GM23338 (cell line): ENCODE results near the gene CERS1.

Experiments used
- EZH2 ChIP-seq: fragments of 200-600 bp; sonication (generic); IDR thresholded peaks from one replicate; pipeline ENCODE4 v1.8.0; 2017; ENCODE audit warnings: antibody characterized with exemption, mild to moderate bottlenecking, low read depth; ENCODE audit not compliant: unreplicated experiment
- NANOG ChIP-seq: IDR thresholded peaks from 2 replicates; pipeline ENCODE4 v1.6.1; 2016; ENCODE audit warnings: antibody characterized with exemption, borderline replicate concordance
- POLR2AphosphoS5 ChIP-seq: IDR thresholded peaks from 2 replicates; pipeline ENCODE4 v1.6.1; 2016; ENCODE audit warnings: antibody characterized with exemption, low read depth
- REST ChIP-seq: IDR thresholded peaks from one replicate; pipeline ENCODE4 v1.6.1; 2018; ENCODE audit warnings: antibody characterized with exemption; ENCODE audit not compliant: unreplicated experiment
- TF ChIP-seq, protein P1 (sequence below), 2 experiments: fragments of 200-600 bp in 1 of 2; sonication (generic) in 1 of 2; conservative IDR thresholded peaks; 2 replicates each; pipeline versions ENCODE4 v1.5.1 to v1.6.1; 2016 to 2017; ENCODE audit warnings: antibody characterized with exemption in 2 of 2, low read depth in 2 of 2, mild to moderate bottlenecking in 2 of 2, moderate library complexity in 1 of 2

- TF ChIP-seq, protein P1, sequence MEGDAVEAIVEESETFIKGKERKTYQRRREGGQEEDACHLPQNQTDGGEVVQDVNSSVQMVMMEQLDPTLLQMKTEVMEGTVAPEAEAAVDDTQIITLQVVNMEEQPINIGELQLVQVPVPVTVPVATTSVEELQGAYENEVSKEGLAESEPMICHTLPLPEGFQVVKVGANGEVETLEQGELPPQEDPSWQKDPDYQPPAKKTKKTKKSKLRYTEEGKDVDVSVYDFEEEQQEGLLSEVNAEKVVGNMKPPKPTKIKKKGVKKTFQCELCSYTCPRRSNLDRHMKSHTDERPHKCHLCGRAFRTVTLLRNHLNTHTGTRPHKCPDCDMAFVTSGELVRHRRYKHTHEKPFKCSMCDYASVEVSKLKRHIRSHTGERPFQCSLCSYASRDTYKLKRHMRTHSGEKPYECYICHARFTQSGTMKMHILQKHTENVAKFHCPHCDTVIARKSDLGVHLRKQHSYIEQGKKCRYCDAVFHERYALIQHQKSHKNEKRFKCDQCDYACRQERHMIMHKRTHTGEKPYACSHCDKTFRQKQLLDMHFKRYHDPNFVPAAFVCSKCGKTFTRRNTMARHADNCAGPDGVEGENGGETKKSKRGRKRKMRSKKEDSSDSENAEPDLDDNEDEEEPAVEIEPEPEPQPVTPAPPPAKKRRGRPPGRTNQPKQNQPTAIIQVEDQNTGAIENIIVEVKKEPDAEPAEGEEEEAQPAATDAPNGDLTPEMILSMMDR (conservative IDR thresholded peaks at IDR 0.05; ENCODE audit: low read depth in 2 of 2): peak in 1 of 2 experiments; percentile 58; a peak in 2 of 4 replicates
- TF ChIP-seq REST (no peak), POLR2AphosphoS5 (no peak), EZH2 (no peak), NANOG (no peak)
These were observed 45.0 kb upstream of the CERS1 start, which contains the start of gene HOMER3 for GRCh38 chr19:18940769-18941627.
